ENCODE measurements around the gene SPTBN4.
"Not testable (repeated sequence)": the region's sequence is repeated elsewhere in the genome, so short reads cannot be mapped to it uniquely, and the experiment has no call there.

The SPTBN4 gene

GRCh38 chr19:40621966-40622772 lies 155.4 kb downstream of the SPTBN4 start:
- no peak for FAIRE-seq

DNA sequence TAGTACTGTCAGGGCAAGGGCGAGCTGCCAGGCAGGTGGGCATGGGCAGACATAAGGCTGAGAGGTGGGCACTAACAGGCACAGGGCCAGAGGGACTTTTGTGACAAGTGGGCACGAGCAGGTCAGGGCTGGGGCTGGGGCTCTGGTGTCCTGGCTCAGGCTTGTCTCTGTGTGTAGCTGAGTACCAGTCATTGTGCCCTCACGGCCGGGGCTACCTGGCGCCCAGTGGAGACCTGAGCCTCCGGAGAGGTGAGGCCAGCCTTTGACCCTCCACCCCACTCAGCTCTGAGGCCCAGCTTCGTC lies 155.9 kb downstream of the SPTBN4 start:
- no peak for FAIRE-seq

GRCh38 chr19:40623403-40624251 lies 156.8 kb downstream of the SPTBN4 start:
- FAIRE-seq, result no peak

GRCh38 chr19:40624369-40625153 lies 157.8 kb downstream of the SPTBN4 start:
- not testable (repeated sequence) for FAIRE-seq

GRCh38 chr19:40625406-40626120 lies 158.8 kb downstream of the SPTBN4 start:
- no peak for FAIRE-seq
